HepG2 (cell line): ENCODE results near the gene RDH13. TPM values are rescaled to one million over a fixed set of nuclear protein-coding genes. Genes with fewer than 3 reads are reported as not detected.

Experiments used
- ARHGAP35 ChIP-seq: sonication (generic); formaldehyde crosslinking; IDR thresholded peaks from 2 replicates; pipeline ENCODE4 v1.9.0; 2022; ENCODE audit warnings: mild to moderate bottlenecking, inconsistent platforms, moderate library complexity, missing genetic modification reagents, borderline replicate concordance
- CHCHD3 ChIP-seq: sonication (generic); formaldehyde crosslinking; IDR thresholded peaks from 2 replicates; pipeline ENCODE4 v1.8.0; 2022; ENCODE audit warnings: mild to moderate bottlenecking, missing genetic modification reagents, moderate library complexity
- E2F1 ChIP-seq: sonication (generic); formaldehyde crosslinking; IDR thresholded peaks from 2 replicates; pipeline ENCODE4 v1.5.0; 2020; ENCODE audit warnings: missing genetic modification reagents
- E2F2 ChIP-seq: sonication (generic); formaldehyde crosslinking; IDR thresholded peaks from 2 replicates; pipeline ENCODE4 v1.4.0; 2020; ENCODE audit warnings: missing genetic modification reagents, borderline replicate concordance
- EHMT2 ChIP-seq: fragments of 200-600 bp; sonication (generic); IDR thresholded peaks from 2 replicates; pipeline ENCODE4 v1.7.0; 2017; ENCODE audit warnings: antibody characterized with exemption, low read depth, low read length, borderline replicate concordance
- FOXA3 ChIP-seq: IDR thresholded peaks from 2 replicates; pipeline ENCODE4 v1.6.1; 2016; ENCODE audit warnings: missing genetic modification reagents, missing compliant biosample characterization
- GPBP1L1 ChIP-seq: sonication (generic); formaldehyde crosslinking; IDR thresholded peaks from 2 replicates; pipeline ENCODE4 v1.5.0; 2020; ENCODE audit warnings: mild to moderate bottlenecking, missing genetic modification reagents
- HMGA1 ChIP-seq: sonication (generic); formaldehyde crosslinking; conservative IDR thresholded peaks from 2 replicates; pipeline ENCODE4 v1.4.0; 2020; ENCODE audit warnings: missing genetic modification reagents
- PCBP1 ChIP-seq: fragments of 200-400 bp; formaldehyde crosslinking; IDR thresholded peaks from 2 replicates; pipeline ENCODE4 v1.6.1; 2017; ENCODE audit warnings: mild to moderate bottlenecking, low read depth, low read length, borderline replicate concordance
- PRMT3 ChIP-seq: sonication (generic); formaldehyde crosslinking; IDR thresholded peaks from 2 replicates; pipeline ENCODE4 v1.8.1; 2022; ENCODE audit warnings: low read depth, mild to moderate bottlenecking, moderate library complexity, missing genetic modification reagents, borderline replicate concordance
- PRPF4 ChIP-seq: fragments of 200-400 bp; formaldehyde crosslinking; IDR thresholded peaks from 2 replicates; pipeline ENCODE4 v1.6.1; 2016; ENCODE audit warnings: low read length, low read depth; ENCODE audit not compliant: poor library complexity, severe bottlenecking
- SMC3 ChIP-seq: IDR thresholded peaks from 2 replicates; pipeline ENCODE4 v1.6.1; 2011; ENCODE audit warnings: low read length, improper control_type of control experiment
- TBP ChIP-seq: sonication (generic); formaldehyde crosslinking; IDR thresholded peaks from 2 replicates; pipeline ENCODE4 v1.5.0; 2020; ENCODE audit warnings: missing genetic modification reagents
- ZBTB49 ChIP-seq: sonication (generic); formaldehyde crosslinking; IDR thresholded peaks from 2 replicates; pipeline ENCODE4 v1.4.0; 2020; ENCODE audit warnings: missing genetic modification reagents, borderline replicate concordance
- ZFP1 ChIP-seq: IDR thresholded peaks from 2 replicates; pipeline ENCODE4 v1.6.1; 2016
- ZNF3 ChIP-seq: IDR thresholded peaks from 2 replicates; pipeline ENCODE4 v1.7.0; 2017; ENCODE audit warnings: inconsistent platforms
- ZNF451 ChIP-seq: sonication (generic); formaldehyde crosslinking; IDR thresholded peaks from 2 replicates; pipeline ENCODE4 v1.5.0; 2020; ENCODE audit warnings: mild to moderate bottlenecking, missing genetic modification reagents
- ZNF652 ChIP-seq: IDR thresholded peaks from 2 replicates; pipeline ENCODE4 v1.6.1; 2016; ENCODE audit warnings: low read depth, borderline replicate concordance
- ZNF773 ChIP-seq: sonication (generic); formaldehyde crosslinking; IDR thresholded peaks from 2 replicates; pipeline ENCODE4 v1.4.0; 2020; ENCODE audit warnings: missing genetic modification reagents, borderline replicate concordance
- polyA plus RNA-seq, 8 experiments: library from polyadenylated mRNA; depleted of rRNA in 3 of 8; stranded (reverse) in 7 of 8; unstranded in 1 of 8; fragments of >200 nt; fragmentation: Illumina TruSeq in 4 of 8; extraction: Trizol in 4 of 8; gene quantifications; 2 replicates each; pipeline versions ENCODE4 v1.2.1 to v1.2.3, GENCODE V29; 2011 to 2016; ENCODE audit warnings: low read depth in 4 of 8, missing spikeins in 1 of 8, mixed read lengths in 1 of 8; ENCODE audit not compliant: insufficient read depth in 1 of 8
- total RNA-seq, 5 experiments: library from RNA; depleted of rRNA; stranded (reverse); fragments of >200 nt; fragmentation: Illumina TruSeq; extraction: Trizol; gene quantifications; 2 replicates each; pipeline ENCODE4 v1.2.3, GENCODE V29; 2016; ENCODE audit warnings: low read depth in 1 of 5
- TF ChIP-seq, protein P1 (sequence below): sonication (generic); formaldehyde crosslinking; IDR thresholded peaks from 2 replicates; pipeline ENCODE4 v1.5.0; 2020; ENCODE audit warnings: missing genetic modification reagents
- TF ChIP-seq, protein P2 (sequence below): sonication (generic); formaldehyde crosslinking; IDR thresholded peaks from 2 replicates; pipeline ENCODE4 v1.5.0; 2020; ENCODE audit warnings: missing genetic modification reagents

RDH13 gene
- total and polyA plus RNA-seq, 2 of the 13 experiments (the other 11 are each of a cell fraction or from before 2014, with no cell fraction given): 13.4 to 21.5 TPM

DNA sequence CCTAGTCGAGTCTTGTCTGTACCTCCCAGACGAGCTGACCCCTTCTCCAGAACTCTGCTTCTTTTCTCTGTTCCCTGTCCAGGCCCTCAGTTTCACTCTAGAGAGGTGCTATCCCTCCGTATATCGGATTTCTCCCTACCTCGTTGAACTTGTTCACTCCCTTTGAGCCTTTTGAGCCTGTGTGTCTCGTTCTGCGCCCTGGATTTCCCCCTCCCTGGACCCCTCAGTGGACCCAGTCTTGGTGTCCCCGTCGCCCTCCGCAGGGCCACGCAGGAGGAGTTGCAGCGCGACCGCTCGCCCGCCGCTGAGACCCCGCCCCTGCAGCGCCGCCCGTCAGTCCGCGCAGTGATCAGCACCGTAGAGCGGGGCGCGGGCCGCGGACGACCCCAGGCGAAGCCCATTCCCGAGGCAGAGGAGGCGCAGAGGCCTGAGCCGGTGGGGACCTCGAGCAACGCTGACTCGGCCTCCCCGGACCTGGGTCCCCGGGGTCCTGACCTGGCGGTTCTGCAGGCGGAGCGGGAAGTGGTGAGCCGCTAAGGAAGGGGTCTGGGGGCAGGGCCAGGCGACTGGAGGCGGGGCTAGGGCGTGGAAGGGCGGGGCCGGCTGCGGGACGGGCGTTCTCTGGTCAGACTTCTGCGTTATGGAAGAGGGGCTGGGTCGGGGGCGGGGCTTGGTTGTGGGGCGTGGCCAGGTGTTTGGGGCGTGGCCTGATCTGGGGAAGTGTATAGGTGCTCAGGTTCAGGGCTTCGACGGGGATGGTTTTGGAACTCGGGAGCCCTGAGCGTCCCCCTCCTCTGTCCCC lies 18.2 kb upstream of the RDH13 start (continued):
- TF ChIP-seq EHMT2 (no peak), ZNF652 (no peak), ZNF3 (CRISPR knock-in tag) (no peak), ZNF451 (CRISPR knock-in tag) (0 out of 2 replicates have a peak, but pooled peaks have one; percentile 11), PCBP1 (no peak), ARHGAP35 (CRISPR knock-in tag) (no peak), E2F1 (CRISPR knock-in tag) (no peak), PRPF4 (no peak), E2F2 (CRISPR knock-in tag) (no peak), HMGA1 (CRISPR knock-in tag) (no peak), FOXA3 (CRISPR knock-in tag) (no peak), SMC3 (no peak), ZNF773 (CRISPR knock-in tag) (no peak), GPBP1L1 (CRISPR knock-in tag) (no peak), TBP (CRISPR knock-in tag) (no peak), CHCHD3 (CRISPR knock-in tag) (no peak), ZFP1 (no peak), ZBTB49 (no peak), PRMT3 (no peak)
- TF ChIP-seq, protein P1, sequence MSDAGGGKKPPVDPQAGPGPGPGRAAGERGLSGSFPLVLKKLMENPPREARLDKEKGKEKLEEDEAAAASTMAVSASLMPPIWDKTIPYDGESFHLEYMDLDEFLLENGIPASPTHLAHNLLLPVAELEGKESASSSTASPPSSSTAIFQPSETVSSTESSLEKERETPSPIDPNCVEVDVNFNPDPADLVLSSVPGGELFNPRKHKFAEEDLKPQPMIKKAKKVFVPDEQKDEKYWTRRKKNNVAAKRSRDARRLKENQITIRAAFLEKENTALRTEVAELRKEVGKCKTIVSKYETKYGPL: no peak
- TF ChIP-seq, protein P2, sequence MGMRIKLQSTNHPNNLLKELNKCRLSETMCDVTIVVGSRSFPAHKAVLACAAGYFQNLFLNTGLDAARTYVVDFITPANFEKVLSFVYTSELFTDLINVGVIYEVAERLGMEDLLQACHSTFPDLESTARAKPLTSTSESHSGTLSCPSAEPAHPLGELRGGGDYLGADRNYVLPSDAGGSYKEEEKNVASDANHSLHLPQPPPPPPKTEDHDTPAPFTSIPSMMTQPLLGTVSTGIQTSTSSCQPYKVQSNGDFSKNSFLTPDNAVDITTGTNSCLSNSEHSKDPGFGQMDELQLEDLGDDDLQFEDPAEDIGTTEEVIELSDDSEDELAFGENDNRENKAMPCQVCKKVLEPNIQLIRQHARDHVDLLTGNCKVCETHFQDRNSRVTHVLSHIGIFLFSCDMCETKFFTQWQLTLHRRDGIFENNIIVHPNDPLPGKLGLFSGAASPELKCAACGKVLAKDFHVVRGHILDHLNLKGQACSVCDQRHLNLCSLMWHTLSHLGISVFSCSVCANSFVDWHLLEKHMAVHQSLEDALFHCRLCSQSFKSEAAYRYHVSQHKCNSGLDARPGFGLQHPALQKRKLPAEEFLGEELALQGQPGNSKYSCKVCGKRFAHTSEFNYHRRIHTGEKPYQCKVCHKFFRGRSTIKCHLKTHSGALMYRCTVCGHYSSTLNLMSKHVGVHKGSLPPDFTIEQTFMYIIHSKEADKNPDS: no peak
